ENCODE measurements around the gene FGFR4. TPM values are rescaled to one million over a fixed set of nuclear protein-coding genes. Genes with fewer than 3 reads are reported as not detected.
A peak's percentile ranks its signal among the peaks of the same experiment; 100 is the strongest.

Gene FGFR4
- total and polyA plus RNA-seq, 3 donors from 2014 or later, result 7.8 to 10.3 (median 9.7) TPM

GRCh38 chr5:177133096-177133852 lies 46.6 kb downstream of the FGFR4 start, which contains the start of gene NSD1:
Gene NSD1, plus strand, starts transcription at chr5:177133773. Its CDS starts 1,331 bp downstream, at chr5:177135104.
- Histone ChIP-seq H3K27me3 (no peaks in the 10 kb centered on the region), H3K9me3 (no peaks in the 10 kb centered on the region), H3K4me1 (peaks cover 10% of the 10 kb centered on the region), H3K36me3 (ENCODE audit: low read depth, missing control alignments) (no peaks in the 10 kb centered on the region), H3K27ac (peak within 1 kb of the TSS; percentile 88 to 91), H3K4me3 (peak within 1 kb of the TSS; percentile 82 to 89)
- DNase-seq, result peak; percentile 95
- TF ChIP-seq POLR2A (IDR thresholded peaks at IDR 0.05) (peak; percentile 45), CTCF (IDR thresholded peaks at IDR 0.05) (peak in 1 of 3 experiments; percentile 3)
- 0 to 1% methylated on average over 9 to 45 of the region's 93 CpGs for WGBS, 2 donors
- intact Hi-C loops (cut with DNase I; ENCODE audit: low total_unique reads), result no loop called here

- intact Hi-C loops (cut with DNase I; ENCODE audit: low total_unique reads), result no loop called here
- WGBS, 2 donors, result 0 to 1% methylated on average over 2 to 73 of the region's 83 CpGs
- DNase-seq, result peak; percentile 40
Measured at GRCh38 chr5:177133853-177134696, 47.4 kb downstream of the FGFR4 start.

GRCh38 chr5:177134697-177135225 lies 48.0 kb downstream of the FGFR4 start:
- no peaks in the 10 kb centered on the region for H3K36me3 ChIP-seq (ENCODE audit: low read depth, missing control alignments)
- 8 to 9% methylated on average over 12 to 13 of the region's 13 CpGs for WGBS, 2 donors
- DNase-seq, result no peak
- no peaks in the 10 kb centered on the region for H3K27me3 ChIP-seq
- intact Hi-C loops (cut with DNase I; ENCODE audit: low total_unique reads), result no loop called here
- H3K4me1 ChIP-seq, result peaks cover 10% of the 10 kb centered on the region
- H3K4me3 ChIP-seq, result peak overlapping the region; percentile 82 to 89
- peak overlapping the region; percentile 88 to 91 for H3K27ac ChIP-seq
- TF ChIP-seq CTCF (IDR thresholded peaks at IDR 0.05) (no peak), POLR2A (IDR thresholded peaks at IDR 0.05) (no peak)
- no peaks in the 10 kb centered on the region for H3K9me3 ChIP-seq

More at GRCh38 chr5:177133853-177134696, 47.4 kb downstream of the FGFR4 start:
- Histone ChIP-seq H3K9me3 (no peaks in the 10 kb centered on the region), H3K27me3 (no peaks in the 10 kb centered on the region), H3K4me1 (peaks cover 10% of the 10 kb centered on the region), H3K4me3 (peak overlapping the region; percentile 82 to 89), H3K36me3 (ENCODE audit: low read depth, missing control alignments) (no peaks in the 10 kb centered on the region), H3K27ac (peak overlapping the region; percentile 88 to 91)
- no peak for TF ChIP-seq CTCF (IDR thresholded peaks at IDR 0.05)
- no peak for TF ChIP-seq POLR2A (IDR thresholded peaks at IDR 0.05)

- intact Hi-C loops (cut with DNase I; ENCODE audit: low total_unique reads), result no loop called here
- H3K27me3 ChIP-seq, result no peaks in the 10 kb centered on the region
- H3K36me3 ChIP-seq (ENCODE audit: low read depth, missing control alignments), result no peaks in the 10 kb centered on the region
- no peak for DNase-seq
- no peak for TF ChIP-seq CTCF (IDR thresholded peaks at IDR 0.05)
- H3K9me3 ChIP-seq, result no peaks in the 10 kb centered on the region
- no peak overlapping the region for H3K4me3 ChIP-seq
- H3K4me1 ChIP-seq, result peaks cover 9% of the 10 kb centered on the region
- WGBS, 2 donors, result 76 to 85% methylated on average over 2 of the region's 2 CpGs
- H3K27ac ChIP-seq, result no peak overlapping the region
Measured at GRCh38 chr5:177140312-177140711, 53.6 kb downstream of the FGFR4 start.

Measured in testis (tissue), 3 donors.